GM12864 (cell line): ENCODE measurements around the gene GLDC.

Experiments
- DNase-seq: peaks from one replicate; pipeline ENCODE4 v3.0.0-alpha.2; 2011; ENCODE audit warnings: low read depth
- H3K4me3 ChIP-seq: 2 replicates; pipeline ENCODE4 v1.5.1; 2011; ENCODE audit warnings: mild to moderate bottlenecking, low read depth, low read length, control low read depth
- TF ChIP-seq, protein P1 (sequence below): IDR thresholded peaks from 2 replicates; pipeline ENCODE4 v1.5.1; 2011; ENCODE audit warnings: low read depth, mild to moderate bottlenecking, moderate library complexity, low read length, control low read depth, inconsistent platforms; ENCODE audit errors: missing control alignments

GLDC gene

DNA sequence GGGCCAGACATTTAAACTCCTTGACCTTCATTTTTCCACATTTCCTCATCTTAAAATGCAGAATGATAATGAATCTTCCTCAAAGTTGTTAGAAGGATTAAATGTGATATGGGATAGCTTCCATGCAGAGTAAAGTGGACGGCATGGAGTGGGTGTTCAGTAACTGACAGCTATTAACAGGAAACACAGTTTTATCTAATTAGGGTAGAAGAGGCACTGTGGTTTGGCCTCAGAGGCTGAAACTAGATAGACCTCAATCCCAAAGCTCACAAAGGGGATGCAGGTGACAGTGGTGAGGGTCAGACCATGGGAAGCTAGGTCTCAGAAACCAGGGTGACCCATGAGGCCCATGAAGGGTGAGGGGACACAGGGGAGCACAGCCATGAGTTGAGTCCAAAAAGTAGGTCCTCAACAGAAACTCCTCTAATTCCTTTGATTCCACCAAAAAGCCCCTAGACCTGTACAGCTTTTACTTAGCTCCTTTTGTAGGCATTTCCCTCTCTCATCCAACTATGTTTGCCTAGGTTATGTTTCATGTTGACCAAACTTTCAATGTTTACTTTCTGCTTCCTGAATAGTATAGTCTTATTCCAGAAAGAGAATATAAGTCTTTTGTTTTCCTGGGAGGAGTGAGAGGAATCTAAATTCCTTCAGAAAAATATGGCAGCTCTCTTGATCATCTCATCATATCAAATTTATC is 27.9 kb upstream of the GLDC start:
- TF ChIP-seq, protein P1, sequence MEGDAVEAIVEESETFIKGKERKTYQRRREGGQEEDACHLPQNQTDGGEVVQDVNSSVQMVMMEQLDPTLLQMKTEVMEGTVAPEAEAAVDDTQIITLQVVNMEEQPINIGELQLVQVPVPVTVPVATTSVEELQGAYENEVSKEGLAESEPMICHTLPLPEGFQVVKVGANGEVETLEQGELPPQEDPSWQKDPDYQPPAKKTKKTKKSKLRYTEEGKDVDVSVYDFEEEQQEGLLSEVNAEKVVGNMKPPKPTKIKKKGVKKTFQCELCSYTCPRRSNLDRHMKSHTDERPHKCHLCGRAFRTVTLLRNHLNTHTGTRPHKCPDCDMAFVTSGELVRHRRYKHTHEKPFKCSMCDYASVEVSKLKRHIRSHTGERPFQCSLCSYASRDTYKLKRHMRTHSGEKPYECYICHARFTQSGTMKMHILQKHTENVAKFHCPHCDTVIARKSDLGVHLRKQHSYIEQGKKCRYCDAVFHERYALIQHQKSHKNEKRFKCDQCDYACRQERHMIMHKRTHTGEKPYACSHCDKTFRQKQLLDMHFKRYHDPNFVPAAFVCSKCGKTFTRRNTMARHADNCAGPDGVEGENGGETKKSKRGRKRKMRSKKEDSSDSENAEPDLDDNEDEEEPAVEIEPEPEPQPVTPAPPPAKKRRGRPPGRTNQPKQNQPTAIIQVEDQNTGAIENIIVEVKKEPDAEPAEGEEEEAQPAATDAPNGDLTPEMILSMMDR: no peak
- H3K4me3 ChIP-seq: no peak overlapping the region
- no peak for DNase-seq

GRCh38 chr9:6672118-6672517 is 26.6 kb upstream of the GLDC start:
- no peak overlapping the region for H3K4me3 ChIP-seq
- TF ChIP-seq, protein P1: no peak

DNA sequence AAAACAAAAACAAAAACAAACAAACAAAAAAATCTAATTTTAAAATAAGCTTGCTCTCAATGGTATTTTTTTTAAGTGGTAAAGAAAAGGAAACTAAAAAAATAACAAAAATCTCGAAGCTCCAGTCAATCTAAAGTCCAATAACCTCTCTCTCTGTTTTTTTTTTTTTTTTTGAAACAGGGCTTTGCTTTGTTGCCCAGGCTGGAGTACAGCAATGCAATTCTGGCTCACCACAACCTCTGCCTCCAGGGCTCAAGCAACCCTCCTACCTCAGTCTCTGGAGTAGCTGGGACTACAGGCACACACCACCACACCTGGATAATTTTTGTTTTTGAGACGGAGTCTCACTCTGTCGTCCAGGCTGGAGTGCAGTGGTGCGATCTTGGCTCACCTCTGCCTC is 25.9 kb upstream of the GLDC start:
- TF ChIP-seq, protein P1: no peak

More at GRCh38 chr9:6672118-6672517, 26.6 kb upstream of the GLDC start:
- no peak for DNase-seq

DNA sequence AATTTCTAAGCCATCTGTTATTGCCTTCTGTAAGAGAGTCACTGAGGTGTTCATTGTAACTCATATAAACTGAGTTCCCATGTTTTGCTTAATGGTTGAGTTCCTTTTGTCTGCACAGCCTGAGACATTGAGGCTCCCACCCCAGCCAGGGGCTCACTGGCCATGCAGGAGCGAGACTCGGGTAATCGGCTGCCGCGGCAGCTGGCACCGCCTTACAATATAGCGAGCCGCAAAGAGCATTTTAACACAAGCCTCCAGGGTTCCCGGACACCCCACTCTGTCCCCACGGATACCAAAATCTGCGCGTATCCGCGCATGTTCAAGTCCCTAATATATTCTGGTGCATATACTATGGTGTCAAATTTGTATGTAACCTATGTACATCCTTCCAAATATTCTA is 24.4 kb upstream of the GLDC start:
- TF ChIP-seq, protein P1: no peak
- DNase-seq: no peak
- H3K4me3 ChIP-seq: no peak overlapping the region

More for the DNA sequence above, 25.9 kb upstream of the GLDC start:
- DNase-seq: no peak
- H3K4me3 ChIP-seq: no peak overlapping the region

GRCh38 chr9:6667633-6668280 is 22.2 kb upstream of the GLDC start:
- no peak overlapping the region for H3K4me3 ChIP-seq
- TF ChIP-seq, protein P1: peak; percentile 62
- no peak for DNase-seq

DNA sequence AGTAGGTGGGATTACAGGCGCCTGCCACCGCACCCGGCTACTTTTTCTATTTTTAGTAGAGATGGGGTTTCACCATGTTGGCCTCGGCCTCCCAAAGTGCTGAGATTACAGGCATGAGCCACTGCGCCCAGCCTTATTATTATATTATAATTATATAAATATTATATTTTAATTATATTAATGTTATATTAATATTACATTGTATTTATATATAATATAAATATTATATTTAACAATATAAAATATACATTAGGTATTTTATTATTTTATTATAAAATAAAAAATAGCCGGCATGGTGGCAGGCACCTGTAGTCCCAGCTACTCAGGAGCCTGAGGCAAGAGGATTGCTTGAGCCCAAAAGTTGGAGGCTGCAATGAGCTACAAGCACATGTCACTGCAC is 21.6 kb upstream of the GLDC start:
- no peak overlapping the region for H3K4me3 ChIP-seq
- DNase-seq: no peak
- TF ChIP-seq, protein P1: no peak
